ENCODE measurements around the gene MUC4. TPM values are rescaled to one million over a fixed set of nuclear protein-coding genes. Genes with fewer than 3 reads are reported as not detected.

Gene MUC4
- total RNA-seq, 2 donors from 2014 or later, result not detected

DNA sequence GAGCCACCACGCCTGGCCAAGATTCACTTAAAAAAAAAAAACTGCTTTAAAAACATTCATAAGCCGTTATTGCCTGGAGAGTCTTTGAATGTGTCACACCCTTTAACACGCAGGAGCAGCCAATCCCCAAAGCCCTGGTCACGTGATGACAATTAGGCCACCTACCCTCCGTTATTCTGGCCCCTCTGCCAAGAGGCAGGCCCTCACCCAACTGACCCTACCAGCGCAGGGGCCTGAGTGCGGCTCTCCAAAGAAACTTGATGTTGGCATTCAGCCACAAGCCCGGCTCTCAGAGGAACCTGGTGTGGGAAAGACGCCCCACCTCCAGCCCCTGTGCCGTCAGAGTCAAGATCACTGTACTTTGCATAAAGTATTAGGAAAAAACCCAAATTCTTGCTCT lies 11.6 kb upstream of the MUC4 start:
- Histone ChIP-seq H3K4me1 (no peaks in the 10 kb centered on the region), H3K36me3 (replicated peaks in 1 of 2; ENCODE audit: insufficient read depth in 1 of 2, low read depth in 2 of 2) (no peaks in the 10 kb centered on the region), H3K4me3 (no peak overlapping the region), H3K9me3 (no peaks in the 10 kb centered on the region), H3K27me3 (peaks cover 0 to 6% of the 10 kb centered on the region in 2 donors), H3K27ac (no peak overlapping the region)
- ATAC-seq (no peak), DNase-seq (peak in 2 of 4 donors; percentile 39 to 45)
- no peak for TF ChIP-seq POLR2A (IDR thresholded peaks at IDR 0.05)
- TF ChIP-seq CTCF (IDR thresholded peaks at IDR 0.05), result no peak
- WGBS, 2 donors, result 23 to 44% methylated on average over 10 of the region's 10 CpGs
- intact Hi-C loops (cut with DNase I), result no loop called here

GRCh38 chr3:195822131-195822696 lies 10.5 kb upstream of the MUC4 start:
- no peaks in the 10 kb centered on the region for H3K36me3 ChIP-seq (replicated peaks in 1 of 2; ENCODE audit: insufficient read depth in 1 of 2, low read depth in 2 of 2)
- H3K27me3 ChIP-seq, result peaks cover 0 to 6% of the 10 kb centered on the region in 2 donors
- intact Hi-C loops (cut with DNase I), result no loop called here
- 81 to 82% methylated on average over 16 of the region's 16 CpGs for WGBS, 2 donors
- no peaks in the 10 kb centered on the region for H3K4me1 ChIP-seq
- H3K9me3 ChIP-seq, result no peaks in the 10 kb centered on the region
- TF ChIP-seq CTCF (IDR thresholded peaks at IDR 0.05) (no peak), POLR2A (IDR thresholded peaks at IDR 0.05) (no peak)
- H3K4me3 ChIP-seq, result no peak overlapping the region
- DNase-seq (no peak), ATAC-seq (no peak)
- no peak overlapping the region for H3K27ac ChIP-seq

DNA sequence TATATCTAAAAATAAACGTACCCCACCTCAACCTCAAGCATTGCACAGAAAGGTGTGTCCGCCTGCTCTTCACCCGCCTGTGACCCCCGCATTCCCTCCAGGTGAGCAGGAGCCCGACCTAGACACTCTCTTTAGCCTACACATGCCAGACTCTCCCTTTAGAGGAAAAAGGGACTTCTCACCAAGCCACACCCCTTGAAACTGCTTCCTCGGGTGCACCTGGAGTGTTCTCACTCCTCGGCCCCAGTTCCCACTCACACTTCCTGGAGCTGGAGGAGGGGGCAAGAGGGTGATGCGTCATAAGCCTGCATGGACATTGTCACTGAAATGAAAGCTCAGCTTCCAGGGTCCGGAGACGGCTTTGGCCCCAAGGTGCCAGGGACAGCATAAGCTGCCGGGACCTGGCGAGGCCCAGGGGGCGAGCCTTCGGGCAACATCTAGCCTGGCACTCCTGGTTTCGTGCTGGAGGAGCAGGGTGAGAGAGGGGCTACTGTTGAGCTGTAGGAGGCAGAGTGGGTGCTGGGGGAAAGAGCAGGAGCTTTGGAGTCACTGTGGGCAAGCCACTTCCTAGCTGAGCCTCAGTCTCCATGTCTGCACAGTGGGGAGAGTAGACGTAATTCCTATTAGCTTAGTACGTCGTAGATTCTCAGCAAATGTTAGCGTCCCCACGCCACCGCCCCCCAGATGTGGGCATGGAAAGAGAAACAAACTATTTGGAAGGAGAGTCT lies 9.8 kb upstream of the MUC4 start:
- H3K4me3 ChIP-seq, result no peak overlapping the region
- ATAC-seq (no peak), DNase-seq (peak in 2 of 4 donors; percentile 40 to 59)
- TF ChIP-seq CTCF (IDR thresholded peaks at IDR 0.05) (no peak), POLR2A (IDR thresholded peaks at IDR 0.05) (no peak)
- no peaks in the 10 kb centered on the region for H3K36me3 ChIP-seq (replicated peaks in 1 of 2; ENCODE audit: insufficient read depth in 1 of 2, low read depth in 2 of 2)
- H3K9me3 ChIP-seq, result no peaks in the 10 kb centered on the region
- intact Hi-C loops (cut with DNase I), result no loop called here
- 73 to 82% methylated on average over 17 to 21 of the region's 21 CpGs for WGBS, 2 donors
- H3K27ac ChIP-seq, result no peak overlapping the region
- H3K4me1 ChIP-seq, result no peaks in the 10 kb centered on the region
- peaks cover 0 to 6% of the 10 kb centered on the region in 2 donors for H3K27me3 ChIP-seq

GRCh38 chr3:195820901-195821300 lies 9.2 kb upstream of the MUC4 start:
- Histone ChIP-seq H3K27ac (no peak overlapping the region), H3K4me3 (no peak overlapping the region), H3K9me3 (no peaks in the 10 kb centered on the region), H3K4me1 (no peaks in the 10 kb centered on the region), H3K36me3 (replicated peaks in 1 of 2; ENCODE audit: insufficient read depth in 1 of 2, low read depth in 2 of 2) (no peaks in the 10 kb centered on the region), H3K27me3 (peaks cover 0 to 6% of the 10 kb centered on the region in 2 donors)
- 69% methylated on average over 5 of the region's 5 CpGs; no CpG with 5 or more reads in 1 of the 2 donors for WGBS, 2 donors
- intact Hi-C loops (cut with DNase I), result no loop called here
- ATAC-seq, result no peak
- no peak for DNase-seq
- TF ChIP-seq CTCF (IDR thresholded peaks at IDR 0.05), result no peak
- TF ChIP-seq POLR2A (IDR thresholded peaks at IDR 0.05), result no peak

Measured in body of pancreas (tissue), 4 donors.